ENCODE measurements around the gene MINAR1.

Gene MINAR1

DNA sequence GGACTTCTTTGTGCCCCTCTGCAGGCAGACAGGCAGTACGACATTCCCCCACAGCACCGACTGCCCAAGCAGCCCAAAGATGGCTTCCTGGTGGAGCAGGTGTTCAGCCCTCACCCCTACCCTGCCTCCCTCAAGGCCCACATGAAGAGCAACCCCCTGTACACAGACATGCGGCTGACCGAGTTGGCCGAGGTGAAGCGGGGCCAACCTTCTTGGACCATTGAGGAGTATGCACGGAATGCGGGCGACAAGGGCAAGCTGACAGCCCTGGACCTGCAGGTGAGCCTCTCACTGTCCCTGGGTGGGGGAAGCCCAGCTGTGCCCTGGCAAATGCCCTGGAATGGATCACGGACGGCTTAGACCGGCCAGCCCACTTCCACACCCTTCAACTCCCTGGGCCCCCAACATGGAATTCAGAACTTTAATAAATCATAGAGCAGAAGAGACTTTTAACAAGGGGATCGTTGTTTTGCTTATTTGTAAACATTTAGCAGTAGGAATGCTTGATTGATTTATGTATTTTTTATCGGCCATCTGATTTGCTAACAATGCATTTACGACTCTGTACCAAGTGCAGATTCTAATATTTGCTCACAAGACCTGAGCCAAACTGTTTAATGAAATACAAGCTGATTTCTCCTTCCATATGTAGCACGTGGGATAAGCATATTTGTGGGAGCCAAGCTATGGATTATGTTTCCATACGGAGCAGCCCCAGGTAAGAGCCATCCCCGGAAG lies 31.1 kb downstream of the MINAR1 start:
- DNase-seq (ENCODE audit: low read depth) = no peak

DNA sequence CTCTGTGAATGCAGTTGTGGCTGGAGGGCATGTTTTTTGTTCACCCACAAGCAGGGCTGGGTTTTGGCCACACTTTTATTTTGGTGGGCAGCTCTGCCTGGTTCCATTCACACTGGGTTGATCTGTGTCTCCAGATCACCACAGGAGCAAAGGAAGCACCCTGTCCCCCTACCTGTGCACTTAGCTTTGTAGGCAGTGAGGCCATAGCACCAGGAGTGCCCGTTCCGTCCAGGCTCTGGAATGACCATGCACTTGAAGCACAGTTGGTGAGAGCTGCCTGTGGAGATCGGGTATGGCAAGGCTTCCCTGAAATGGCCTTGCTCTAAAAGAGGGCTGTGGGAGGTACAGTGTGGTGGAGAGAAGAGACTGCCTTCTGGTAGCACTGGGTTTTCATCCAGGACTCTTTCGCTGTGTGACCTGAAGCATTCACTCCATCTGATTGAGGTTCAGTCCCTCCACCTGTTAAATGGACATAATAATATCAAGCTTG lies 31.7 kb downstream of the MINAR1 start:
- DNase-seq (ENCODE audit: low read depth) = no peak

DNA sequence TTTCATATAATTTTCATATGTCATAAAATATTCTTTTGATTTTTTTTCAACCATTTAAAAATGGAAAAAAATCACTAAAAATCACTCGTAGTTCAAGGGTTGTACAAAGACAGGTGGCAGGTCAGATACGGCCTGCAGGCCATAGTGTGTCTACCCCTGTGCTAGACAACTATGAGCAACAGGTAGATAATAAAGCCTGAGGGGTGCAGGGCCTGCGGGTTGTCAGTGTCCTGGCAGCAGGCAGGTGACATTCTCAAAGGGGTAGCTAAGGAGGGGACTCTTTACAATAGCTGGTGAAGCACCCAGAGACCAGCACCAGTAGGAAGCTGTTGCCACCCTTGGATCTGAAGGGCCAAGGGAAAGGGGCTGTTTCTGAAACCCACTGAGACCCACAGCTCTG lies 34.4 kb downstream of the MINAR1 start:
- no peak for DNase-seq (ENCODE audit: low read depth)

DNA sequence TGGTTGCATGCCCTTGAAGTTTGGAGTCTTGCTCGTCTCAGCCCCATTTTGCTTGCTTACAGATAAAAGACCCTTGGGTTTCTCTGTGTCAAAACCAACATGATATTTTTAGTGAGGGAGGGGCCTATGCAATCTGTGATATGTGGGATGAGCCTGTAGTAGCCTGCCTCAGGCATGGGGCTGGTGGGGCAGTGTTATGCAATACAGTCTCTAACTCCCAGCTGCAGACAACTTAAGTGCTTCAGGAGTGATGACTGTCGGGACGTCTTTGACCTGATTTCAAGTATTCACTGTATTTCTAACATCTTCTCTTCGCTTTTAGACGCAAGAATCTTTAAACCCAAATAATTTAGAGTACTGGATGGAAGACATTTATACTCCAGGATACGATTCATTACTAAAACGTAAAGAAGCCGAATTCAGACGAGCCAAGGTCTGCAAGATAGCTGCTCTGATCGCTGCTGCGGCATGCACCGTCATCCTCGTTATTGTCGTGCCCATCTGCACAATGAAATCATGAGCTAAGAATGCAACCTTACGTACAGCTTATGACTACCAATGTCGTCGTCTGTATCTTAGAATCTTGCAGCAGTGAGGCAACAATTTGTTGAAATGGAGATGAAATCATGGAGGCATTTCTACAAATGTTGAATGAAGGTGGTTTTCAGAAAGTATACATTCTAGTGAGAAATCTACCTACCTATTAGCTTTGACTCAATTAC lies 35.9 kb downstream of the MINAR1 start:
- DNase-seq (ENCODE audit: low read depth) = no peak

DNA sequence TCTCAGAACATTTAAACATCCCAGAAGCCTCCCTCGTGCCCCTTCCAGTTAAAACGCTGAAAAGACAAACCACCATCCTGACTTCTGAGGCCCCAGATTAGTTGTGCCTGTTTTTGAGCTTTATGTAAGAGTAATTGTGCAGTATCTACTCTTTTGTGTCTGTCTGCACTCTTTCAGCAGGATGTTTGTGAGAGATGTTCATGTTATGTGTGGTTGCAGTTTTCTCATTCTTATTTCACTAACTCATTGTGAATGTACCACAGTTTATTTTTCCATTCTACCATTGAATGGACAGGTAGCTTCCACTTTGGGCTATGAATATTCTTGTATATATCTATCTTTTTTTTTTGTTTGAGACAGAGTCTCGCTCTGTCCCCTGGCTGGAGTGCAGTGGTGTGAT lies 40.3 kb downstream of the MINAR1 start:
- DNase-seq (ENCODE audit: low read depth) = no peak

DNA sequence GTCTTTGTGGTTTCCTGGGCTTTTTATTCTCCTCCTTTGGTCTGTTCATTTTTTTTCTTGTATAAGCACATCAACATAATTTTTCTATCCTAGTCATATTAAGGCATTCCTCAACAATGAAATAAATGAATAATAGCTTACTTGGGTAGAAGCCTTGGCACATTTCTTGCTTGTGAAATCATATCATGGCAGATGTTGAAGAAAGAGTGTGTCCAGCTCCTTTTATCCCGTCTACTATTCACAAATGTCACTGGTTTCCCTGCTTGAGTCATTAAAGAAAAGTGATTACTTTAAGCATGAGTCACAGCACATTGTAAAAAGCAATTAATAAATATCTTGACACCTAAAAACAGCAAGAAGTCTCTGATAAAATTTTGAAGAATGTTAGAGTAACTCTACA lies 42.1 kb downstream of the MINAR1 start:
- DNase-seq (ENCODE audit: low read depth) = no peak

DNA sequence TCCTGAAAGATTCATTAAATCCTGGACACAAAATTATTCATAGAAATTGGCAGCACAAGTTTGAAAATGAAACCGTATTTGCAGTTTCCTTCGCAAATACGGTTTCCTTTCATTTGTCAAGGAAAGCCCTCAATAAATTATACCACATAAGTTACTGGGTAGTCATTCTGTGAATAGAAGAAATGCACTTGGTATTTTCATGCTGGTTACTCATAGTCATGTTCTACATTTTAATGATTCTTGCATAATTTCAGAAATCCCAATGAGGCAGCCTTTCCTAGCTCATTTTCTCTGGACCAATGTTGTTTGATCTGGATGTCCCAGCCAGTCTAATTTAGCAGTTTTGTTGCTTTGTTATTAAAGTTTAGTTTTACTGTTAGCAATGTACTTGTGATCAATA lies 43.2 kb downstream of the MINAR1 start:
- no peak for DNase-seq (ENCODE audit: low read depth)

DNA sequence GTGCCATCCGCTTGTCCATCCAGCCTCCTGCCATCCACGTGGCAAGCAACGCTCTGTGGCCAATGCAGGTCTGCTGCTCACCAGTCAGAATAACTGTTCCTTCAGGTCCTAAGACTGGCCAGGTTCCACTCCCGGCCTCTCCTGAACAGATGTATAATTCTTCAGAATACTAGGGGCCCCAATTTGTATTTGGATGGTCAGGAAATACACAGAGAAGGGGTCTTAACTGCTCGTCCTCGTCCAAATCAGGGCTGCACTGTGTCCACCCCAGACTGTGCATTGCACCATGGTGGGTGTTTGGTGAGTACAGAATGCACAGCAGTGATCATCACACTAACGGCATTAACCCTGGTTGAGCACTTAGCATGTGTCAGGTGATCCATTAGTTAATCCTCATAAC lies 46.0 kb downstream of the MINAR1 start:
- no peak for DNase-seq (ENCODE audit: low read depth)

DNA sequence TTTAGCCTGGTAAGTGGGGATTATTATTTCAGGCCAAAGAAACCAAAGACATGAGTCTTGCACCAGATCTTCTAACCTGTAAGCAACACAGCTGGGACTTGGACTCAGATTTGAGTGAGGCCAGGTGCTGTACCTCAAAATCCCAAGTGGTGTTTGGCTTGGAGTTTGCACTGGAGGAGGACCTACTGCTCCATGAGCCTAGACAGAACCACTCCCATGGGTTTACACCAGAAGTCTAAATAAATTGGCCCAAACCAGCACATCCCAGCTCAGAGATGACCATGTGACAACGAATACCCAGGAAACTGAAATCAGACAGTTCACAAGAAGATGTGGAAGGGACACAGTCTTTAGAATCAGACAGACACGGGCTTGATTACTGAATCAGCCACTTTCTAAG lies 47.5 kb downstream of the MINAR1 start:
- no peak for DNase-seq (ENCODE audit: low read depth)

DNA sequence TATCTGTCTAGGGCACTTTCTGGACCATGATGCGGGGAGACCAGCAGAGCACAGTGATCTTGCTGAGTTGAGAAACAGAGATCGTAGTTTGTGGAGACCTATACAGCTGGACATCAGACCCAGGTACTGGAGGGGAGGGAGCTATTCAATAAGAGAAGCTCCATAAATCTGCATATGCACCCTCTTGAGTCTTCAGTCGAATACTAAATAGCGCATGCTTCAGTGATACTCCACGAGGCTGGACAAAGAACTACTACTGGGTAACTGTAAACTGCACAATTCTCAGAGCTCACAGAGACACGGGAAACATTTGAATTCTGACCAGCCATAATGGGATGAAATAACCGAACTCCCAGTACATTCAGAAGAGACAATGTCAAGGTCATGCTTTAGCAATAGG lies 49.7 kb downstream of the MINAR1 start:
- DNase-seq (ENCODE audit: low read depth) = no peak
